Glomerular visceral epithelial cell (primary cell): ENCODE data around the gene ITFG2.

Source experiments
- DNase-seq: peaks from one replicate; pipeline ENCODE4 v3.0.0-alpha.2; 2016; ENCODE audit errors: extremely low spot score

ITFG2 gene

DNA sequence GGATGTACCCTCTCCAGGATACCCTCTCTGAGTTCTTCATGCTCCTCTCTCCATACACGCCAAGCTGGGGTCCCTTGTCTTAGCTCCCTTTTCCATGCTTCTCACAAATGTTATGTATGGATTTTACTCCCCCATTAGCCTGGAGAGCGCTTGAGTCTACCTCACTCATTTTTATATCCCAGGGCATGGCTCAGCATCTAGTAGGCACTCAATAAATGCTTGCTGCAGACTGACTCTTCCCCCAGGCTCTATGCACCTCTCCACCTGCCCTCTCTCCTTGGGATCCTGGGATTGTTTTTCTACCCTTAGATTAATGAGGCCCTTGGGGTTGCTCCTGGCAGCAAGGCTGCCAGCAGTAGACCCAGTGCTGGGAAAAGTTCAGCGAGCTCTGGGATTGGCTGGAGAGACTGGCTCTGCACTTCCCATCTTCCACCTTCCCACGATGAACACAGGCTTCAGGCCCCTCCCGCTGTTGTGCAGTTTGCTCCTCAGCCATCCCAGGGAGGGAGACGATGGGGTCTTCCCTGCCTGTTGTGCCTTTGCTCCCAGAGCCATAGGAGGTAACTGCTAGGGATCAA lies 20.2 kb downstream of the ITFG2 start:
- DNase-seq: no peak

GRCh38 chr12:2833327-2833726 lies 20.9 kb downstream of the ITFG2 start:
- DNase-seq: no peak

DNA sequence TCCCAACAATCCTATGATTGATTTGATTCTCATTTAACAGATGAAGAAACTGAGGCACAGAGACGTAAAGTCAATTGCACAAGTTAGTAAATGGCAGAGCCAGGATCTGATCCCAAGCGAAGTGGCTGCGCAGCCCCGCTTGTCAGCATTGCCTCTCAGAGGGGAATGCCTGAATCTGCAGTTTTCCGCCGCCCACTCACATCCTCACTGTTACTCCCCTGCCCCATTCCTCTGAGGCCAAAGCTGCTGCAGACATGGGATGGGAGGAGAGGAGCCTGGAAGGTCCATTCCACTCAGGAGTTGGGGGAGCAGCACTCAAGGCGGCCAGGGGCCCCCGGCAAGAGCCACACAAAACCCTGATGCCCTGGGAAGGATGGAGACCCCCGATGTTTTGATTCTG lies 21.3 kb downstream of the ITFG2 start:
- no peak for DNase-seq

- DNase-seq: no peak
Measured at GRCh38 chr12:2834581-2835491, 22.4 kb downstream of the ITFG2 start, which contains the start of gene NRIP2. TSS of gene NRIP2 (minus strand) at chr12:2835035. CDS start at chr12:2834983, 52 bp downstream.

DNA sequence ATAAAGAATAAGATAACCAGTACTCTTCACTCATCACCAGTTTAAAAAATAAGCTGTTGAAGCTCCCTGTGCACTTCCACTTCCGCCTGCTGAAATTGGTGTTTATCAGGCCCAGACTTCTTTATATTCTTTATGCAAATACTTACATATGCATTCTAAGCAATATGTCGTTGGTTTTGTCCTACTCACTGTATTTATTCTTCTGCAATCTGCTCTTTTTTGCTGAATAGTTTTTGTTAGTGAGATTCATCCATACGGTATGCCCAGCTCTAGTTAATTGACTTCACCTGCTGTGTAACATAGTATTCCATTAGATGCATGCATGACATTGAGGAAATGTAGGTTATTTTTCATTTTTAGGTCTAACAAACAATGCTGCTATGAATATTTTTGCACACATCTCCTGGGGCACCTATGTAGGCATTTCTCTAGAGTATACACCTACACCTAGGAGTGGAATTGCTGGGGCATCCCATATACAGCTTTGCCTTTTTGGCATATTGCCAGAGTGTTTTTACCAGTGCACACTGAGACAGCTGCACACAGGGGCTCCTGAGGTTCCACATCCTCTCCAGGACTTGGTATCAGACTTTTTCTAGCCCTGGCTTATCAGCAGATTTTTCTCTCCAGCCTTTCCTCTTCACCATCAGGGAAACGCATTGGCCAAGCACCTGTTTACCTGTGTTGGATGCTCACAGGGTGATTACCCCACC lies 23.4 kb downstream of the ITFG2 start:
- no peak for DNase-seq

DNA sequence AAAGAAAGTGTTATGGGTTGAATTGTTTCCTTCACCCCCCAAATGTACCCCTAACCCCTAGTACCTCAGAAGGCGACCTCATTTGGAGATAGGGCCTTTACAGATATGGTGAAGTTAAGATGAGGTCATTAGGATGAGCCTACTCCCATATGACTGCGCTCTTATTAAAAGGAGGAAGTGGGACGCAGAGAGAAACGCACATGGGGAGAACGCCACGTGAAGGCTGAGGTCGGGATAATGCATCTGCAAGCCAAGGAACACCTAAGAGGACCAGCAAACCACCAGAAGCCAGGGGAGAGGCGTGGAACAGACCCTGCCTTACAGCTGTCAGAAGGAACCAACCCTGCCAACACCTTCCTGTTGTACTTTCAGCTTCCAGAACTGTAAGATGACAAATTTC lies 24.1 kb downstream of the ITFG2 start:
- no peak for DNase-seq

DNA sequence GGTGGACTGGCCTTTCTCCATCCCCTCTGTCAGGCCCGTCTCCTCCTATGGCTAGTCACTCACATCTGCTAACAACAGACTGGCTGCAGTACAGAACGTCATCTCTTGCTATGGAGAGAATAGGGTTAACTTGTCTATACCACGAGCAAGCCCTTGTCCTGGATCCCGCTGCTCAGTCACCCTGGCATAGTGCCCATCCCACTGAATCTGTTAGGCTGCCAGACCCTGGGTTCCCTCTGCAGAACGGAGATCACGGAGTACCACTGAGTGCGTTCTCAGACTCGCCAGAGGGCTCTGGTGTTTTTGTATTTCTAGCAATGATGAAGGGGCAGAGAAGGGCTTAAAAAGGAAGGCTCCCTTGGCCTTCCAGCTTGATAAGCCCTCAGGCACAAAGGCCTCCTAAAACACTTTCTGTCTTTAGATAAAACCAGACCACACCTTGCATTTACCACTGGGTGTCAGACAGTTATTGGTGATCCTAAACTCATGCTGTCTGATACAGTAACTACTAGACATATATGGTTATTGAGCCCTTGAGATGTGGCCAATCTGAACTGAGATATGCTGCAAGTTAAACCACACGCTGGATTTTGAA lies 28.7 kb downstream of the ITFG2 start:
- no peak for DNase-seq

GRCh38 chr12:2842948-2843347 lies 30.5 kb downstream of the ITFG2 start:
- no peak for DNase-seq

- no peak for DNase-seq
Measured at GRCh38 chr12:2844786-2845185, 32.3 kb downstream of the ITFG2 start.

- DNase-seq: no peak
Measured at GRCh38 chr12:2845280-2845679, 32.8 kb downstream of the ITFG2 start.

DNA sequence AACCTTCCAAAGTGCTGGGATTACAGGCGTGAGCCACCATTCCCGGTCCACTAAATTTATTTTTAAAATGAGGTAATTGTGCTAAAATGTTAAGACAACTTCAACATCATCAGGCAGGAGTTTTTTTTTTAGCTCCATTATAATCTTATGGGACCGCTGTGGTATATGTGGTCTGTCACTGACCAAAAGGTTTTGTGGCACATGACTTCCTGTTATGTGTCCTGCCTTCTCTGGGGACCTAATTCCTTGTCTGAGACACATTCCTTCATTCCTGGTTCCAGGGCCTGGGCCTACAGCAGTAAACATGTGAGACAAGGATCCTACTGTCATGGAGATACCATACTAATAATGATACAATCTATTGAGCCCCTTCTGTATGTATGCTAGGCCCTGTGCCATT lies 39.5 kb downstream of the ITFG2 start:
- no peak for DNase-seq

DNA sequence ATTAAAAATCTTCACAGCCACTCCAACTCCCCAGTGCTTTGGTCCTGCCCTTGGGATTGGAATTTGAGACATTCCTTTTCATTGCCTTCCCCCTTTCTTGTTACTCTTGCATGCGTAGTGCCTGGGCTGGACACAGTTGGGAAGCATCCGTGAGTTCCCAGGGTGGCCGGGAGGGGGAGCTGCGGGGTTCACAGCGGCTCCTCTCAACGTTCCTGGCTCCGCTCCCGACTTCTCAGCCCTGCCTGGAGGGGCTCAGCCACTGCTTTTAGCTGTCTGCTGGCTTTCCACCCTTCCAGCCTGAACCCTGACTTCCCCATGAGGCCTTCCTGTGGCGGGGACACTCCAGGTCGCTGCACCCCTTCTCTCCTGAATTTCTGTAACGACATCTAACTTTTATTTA lies 41.2 kb downstream of the ITFG2 start:
- DNase-seq: peak; percentile 58

DNA sequence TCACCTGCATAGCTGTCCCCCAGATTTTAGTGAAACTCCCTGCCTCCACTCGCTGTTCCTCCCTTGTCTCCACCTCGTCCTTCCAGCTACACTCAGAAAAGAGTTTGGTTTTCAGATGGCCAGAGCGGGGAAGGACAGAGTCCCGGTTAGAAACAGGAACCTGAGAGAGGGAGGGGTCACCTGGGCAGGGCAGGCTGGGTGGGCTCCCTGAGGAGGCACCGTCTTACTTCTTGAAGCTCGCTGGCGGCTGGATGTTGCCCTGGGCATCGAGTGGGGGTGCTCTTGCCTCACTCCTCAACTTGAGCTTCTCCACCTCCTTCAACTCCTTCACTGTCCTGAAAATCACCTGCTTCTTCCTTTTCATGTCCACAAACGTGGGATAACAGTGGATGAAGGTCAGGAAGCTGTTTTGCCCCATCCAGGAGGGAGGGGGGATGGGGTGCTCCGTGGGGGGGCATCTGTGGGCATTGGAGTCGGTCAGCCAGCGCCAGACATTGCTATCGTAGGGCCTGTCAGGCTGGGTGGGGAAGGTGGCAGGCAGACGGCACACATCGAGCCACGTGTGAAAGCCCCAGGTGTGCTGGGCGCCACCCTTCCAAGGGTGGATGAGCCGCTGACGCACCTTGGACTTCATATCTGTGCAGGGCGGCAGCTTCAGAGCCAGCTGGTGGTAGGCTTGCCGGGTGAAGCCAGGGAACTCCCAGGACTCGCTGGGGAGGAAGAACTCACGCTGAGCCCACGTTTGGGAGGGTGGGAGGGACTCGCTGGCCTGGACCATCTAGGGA lies 42.4 kb downstream of the ITFG2 start:
- DNase-seq: no peak

DNA sequence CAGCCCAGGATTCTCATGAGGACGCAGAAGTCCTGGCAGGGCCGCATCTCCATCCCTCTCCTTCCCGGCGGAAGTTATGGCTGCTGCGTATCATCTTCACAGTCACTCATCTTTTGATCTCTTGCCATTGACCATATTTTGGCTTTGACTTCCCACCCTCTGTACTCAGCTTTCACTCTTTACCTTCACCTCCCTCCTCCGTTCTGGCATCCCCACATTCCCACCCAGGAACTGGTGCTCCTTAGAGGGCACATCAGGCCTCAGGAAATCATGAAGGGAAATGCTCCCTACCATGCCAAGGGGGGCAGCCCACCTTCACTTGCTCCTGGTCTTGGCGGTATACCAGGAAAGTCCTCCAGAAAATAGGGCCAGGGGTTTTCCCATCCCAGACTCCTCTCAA lies 43.1 kb downstream of the ITFG2 start:
- DNase-seq: no peak

DNA sequence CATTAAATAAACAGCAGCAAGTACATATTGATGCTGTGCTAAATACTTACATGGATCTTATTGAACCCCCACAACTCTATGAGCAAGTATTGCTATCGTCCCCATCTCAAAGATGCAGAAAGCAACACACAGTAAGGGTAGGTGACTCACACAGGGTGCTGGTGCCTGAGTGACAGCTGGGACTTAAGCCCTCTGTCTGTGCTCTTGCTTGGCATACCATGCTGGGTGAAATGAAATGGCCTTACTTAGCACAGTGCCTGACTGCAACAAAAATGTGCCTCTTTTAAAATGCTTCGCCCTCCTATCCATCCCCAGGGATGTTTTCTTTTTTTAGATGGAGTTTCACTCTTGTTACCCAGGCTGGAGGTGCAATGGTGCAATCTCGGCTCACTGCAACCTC lies 43.6 kb downstream of the ITFG2 start:
- DNase-seq: no peak

- peak; percentile 16 for DNase-seq
Measured at GRCh38 chr12:2857021-2857431, 44.6 kb downstream of the ITFG2 start, which contains the start of gene TEX52. TSS of gene TEX52 (minus strand) at chr12:2857039. CDS start at chr12:2857026, 13 bp downstream.

- no peak for DNase-seq
Measured at GRCh38 chr12:2857576-2857975, 45.1 kb downstream of the ITFG2 start.

DNA sequence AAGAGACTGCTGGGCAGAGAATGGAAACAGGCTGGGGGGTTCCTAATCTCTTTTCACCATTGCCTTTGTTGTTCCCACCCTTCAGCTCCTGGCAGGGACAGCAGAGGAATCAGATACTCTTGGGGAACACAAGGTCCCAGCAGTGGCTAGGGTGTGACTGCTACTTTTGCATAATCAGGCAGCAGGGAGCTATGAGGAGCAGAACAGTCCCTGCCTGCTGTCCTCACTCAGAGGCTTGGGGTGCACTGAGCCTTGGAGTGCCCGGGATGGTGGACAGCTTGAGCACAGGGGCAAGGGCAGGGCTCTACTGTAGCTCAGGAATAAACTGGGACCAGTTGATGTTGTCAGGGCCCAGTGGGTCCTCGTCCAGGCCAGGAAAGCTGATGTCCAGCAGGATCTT lies 45.9 kb downstream of the ITFG2 start:
- DNase-seq: no peak

DNA sequence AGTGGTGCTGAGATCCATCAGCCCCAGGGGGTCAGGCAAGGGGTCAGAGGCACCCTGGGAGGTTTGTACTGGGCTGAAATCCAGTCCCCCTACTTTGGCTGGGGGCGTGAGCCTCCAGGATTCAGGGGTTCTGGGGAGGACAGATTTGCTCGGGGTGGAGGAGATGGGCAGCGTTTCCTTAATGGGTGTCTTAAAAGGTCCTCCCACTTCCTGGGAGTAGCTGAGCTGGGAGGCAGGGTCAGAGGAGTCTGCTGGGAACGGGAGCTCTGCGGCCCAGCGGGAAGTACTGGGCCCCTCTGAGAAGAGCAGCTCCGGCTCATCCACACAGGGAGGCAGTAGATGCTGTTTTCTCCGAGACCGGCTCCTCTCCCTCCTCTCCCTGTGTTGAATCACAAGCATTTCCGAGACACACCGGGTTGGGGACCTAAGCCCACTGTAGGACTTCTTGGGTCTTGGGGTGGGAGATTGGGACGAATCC lies 46.5 kb downstream of the ITFG2 start:
- DNase-seq: no peak

GRCh38 chr12:2860170-2860569 lies 47.7 kb downstream of the ITFG2 start:
- DNase-seq: no peak

- no peak for DNase-seq
Measured at GRCh38 chr12:2862876-2863275, 50.4 kb downstream of the ITFG2 start.
